ENCODE data around the gene PBX3. TPM values are rescaled to one million over a fixed set of nuclear protein-coding genes. Genes with fewer than 3 reads are reported as not detected.

Gene PBX3
- total and polyA plus RNA-seq, 3 donors from 2014 or later: 21.0 to 56.1 (median 48.0) TPM

DNA sequence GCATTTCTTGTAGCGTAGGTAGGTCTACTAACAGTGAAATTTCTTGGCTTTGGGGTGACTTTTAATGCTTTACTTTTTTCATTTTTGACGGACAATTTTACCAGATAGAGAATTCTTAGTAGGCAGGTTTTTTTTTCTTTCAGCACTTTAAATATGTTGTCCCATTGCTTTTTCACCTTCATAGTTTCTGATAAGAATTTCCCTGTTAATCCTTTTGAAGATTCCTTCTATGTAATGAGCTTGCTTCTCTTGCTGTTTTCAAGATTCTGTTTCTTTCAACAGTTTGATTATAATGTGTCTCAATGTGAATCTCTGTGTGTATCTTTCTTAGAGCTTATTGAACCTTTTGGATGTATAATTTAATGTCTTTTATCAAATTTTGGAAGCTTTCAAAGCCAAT lies 35.5 kb downstream of the PBX3 start:
- WGBS, 2 donors: 97 to 100% methylated on average over 2 of the region's 2 CpGs
- DNase-seq: no peak
- Histone ChIP-seq H3K9me3 (no peaks in the 10 kb centered on the region), H3K36me3 (ENCODE audit: low read depth, missing control alignments) (no peaks in the 10 kb centered on the region), H3K4me3 (no peak overlapping the region), H3K27ac (no peak overlapping the region), H3K27me3 (no peaks in the 10 kb centered on the region), H3K4me1 (no peaks in the 10 kb centered on the region)
- intact Hi-C loops (cut with DNase I; ENCODE audit: low total_unique reads): no loop called here
- TF ChIP-seq POLR2A (IDR thresholded peaks at IDR 0.05): no peak
- TF ChIP-seq, protein P1, sequence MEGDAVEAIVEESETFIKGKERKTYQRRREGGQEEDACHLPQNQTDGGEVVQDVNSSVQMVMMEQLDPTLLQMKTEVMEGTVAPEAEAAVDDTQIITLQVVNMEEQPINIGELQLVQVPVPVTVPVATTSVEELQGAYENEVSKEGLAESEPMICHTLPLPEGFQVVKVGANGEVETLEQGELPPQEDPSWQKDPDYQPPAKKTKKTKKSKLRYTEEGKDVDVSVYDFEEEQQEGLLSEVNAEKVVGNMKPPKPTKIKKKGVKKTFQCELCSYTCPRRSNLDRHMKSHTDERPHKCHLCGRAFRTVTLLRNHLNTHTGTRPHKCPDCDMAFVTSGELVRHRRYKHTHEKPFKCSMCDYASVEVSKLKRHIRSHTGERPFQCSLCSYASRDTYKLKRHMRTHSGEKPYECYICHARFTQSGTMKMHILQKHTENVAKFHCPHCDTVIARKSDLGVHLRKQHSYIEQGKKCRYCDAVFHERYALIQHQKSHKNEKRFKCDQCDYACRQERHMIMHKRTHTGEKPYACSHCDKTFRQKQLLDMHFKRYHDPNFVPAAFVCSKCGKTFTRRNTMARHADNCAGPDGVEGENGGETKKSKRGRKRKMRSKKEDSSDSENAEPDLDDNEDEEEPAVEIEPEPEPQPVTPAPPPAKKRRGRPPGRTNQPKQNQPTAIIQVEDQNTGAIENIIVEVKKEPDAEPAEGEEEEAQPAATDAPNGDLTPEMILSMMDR (IDR thresholded peaks at IDR 0.05): no peak

DNA sequence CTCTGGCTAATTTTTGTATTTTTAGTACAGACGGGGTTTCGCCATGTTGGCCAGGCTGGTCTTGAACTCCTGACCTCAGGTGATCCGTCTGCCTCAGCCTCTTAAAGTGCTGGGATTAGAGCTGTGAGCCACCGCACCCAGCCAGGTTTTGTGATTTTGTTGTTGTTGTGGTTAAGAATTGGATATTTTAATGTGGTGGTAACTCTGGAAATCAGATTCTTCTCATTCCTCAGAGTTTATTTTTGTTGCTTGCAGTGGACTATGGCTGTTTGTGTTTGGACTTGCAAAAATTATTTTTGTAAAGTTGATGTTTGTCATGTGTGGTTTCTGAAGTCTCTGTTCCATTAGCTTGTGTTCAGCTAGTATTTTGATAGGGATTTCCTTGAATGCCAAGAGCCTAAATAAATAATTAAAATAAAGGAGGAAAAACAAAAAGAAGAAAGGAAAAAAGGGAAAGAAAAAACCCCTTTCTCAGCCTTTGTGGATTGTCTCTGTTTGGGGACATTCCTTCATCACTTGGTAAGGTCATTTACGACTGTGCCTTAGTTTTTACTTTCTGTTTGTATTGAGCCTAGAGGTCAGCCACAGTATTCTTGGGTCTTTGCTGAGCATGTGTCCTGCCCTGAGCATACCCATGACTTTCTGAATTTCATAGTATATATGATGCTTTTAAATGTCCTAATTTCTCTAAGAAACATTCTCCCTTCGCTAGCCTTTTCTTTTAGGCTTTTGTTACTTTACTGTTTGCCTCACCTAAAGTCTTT lies 37.3 kb downstream of the PBX3 start:
- Histone ChIP-seq H3K4me1 (no peaks in the 10 kb centered on the region), H3K27ac (no peak overlapping the region), H3K4me3 (no peak overlapping the region), H3K27me3 (no peaks in the 10 kb centered on the region), H3K36me3 (ENCODE audit: low read depth, missing control alignments) (no peaks in the 10 kb centered on the region), H3K9me3 (no peaks in the 10 kb centered on the region)
- no peak for DNase-seq
- intact Hi-C loops (cut with DNase I; ENCODE audit: low total_unique reads): no loop called here
- WGBS, 2 donors: 77 to 78% methylated on average over 6 of the region's 6 CpGs
- TF ChIP-seq, protein P1 (IDR thresholded peaks at IDR 0.05): no peak

DNA sequence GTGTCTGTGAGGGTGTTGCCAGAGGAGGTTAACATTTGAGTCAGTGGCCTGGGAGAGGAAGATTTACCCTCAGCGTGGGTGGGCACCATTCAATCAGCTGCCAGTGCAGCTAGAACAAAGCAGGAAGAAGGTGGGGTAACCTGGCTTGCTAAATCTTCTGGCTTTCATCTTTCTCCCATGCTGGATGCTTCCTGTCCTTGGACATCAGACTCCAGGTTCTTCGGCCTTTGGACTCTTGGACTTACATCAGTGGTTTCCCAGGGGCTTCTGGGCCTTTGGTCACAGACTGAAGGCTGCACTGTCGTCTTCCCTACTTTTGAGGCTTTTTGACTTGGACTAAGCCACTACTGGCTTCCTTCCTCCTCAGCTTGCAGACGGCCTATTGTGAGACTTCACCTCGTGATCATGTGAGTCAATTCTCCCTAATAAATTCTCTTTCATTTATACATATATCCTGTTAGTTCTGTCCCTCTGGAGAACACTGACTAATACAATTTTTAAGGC lies 38.1 kb downstream of the PBX3 start:
- no peak for TF ChIP-seq POLR2A (IDR thresholded peaks at IDR 0.05)
- TF ChIP-seq, protein P1 (IDR thresholded peaks at IDR 0.05): no peak
- WGBS, 2 donors: 77 to 92% methylated on average over 4 to 5 of the region's 5 CpGs
- Histone ChIP-seq H3K36me3 (ENCODE audit: low read depth, missing control alignments) (no peaks in the 10 kb centered on the region), H3K27me3 (no peaks in the 10 kb centered on the region), H3K27ac (no peak overlapping the region), H3K4me3 (no peak overlapping the region), H3K4me1 (no peaks in the 10 kb centered on the region), H3K9me3 (no peaks in the 10 kb centered on the region)
- intact Hi-C loops (cut with DNase I; ENCODE audit: low total_unique reads): no loop called here
- no peak for DNase-seq

DNA sequence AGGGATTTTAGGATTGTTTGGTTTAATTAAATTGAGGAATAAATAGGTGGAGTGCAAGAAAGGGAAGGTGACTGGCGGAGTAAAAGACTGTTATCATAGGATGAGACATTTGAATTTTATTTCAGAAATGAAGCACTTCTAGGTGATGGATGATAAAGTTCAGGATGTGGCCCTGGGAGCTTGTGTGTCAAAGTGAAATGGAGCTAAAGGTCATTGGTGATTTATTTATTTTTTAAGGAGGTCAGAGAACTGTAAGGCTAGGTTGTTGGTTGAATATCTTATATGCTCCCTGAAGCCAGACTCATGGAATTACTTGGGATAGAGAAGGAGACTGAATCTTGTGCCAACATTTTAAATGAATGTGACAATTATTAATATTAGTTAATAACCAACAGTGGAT lies 40.5 kb downstream of the PBX3 start:
- no peak for DNase-seq
- Histone ChIP-seq H3K27me3 (no peaks in the 10 kb centered on the region), H3K36me3 (ENCODE audit: low read depth, missing control alignments) (no peaks in the 10 kb centered on the region), H3K4me3 (no peak overlapping the region), H3K4me1 (no peaks in the 10 kb centered on the region), H3K27ac (no peak overlapping the region), H3K9me3 (no peaks in the 10 kb centered on the region)
- no peak for TF ChIP-seq POLR2A (IDR thresholded peaks at IDR 0.05)
- TF ChIP-seq, protein P1 (IDR thresholded peaks at IDR 0.05): no peak
- WGBS, 2 donors: 96 to 97% methylated on average over 1 of the region's 1 CpG
- intact Hi-C loops (cut with DNase I; ENCODE audit: low total_unique reads): no loop called here

DNA sequence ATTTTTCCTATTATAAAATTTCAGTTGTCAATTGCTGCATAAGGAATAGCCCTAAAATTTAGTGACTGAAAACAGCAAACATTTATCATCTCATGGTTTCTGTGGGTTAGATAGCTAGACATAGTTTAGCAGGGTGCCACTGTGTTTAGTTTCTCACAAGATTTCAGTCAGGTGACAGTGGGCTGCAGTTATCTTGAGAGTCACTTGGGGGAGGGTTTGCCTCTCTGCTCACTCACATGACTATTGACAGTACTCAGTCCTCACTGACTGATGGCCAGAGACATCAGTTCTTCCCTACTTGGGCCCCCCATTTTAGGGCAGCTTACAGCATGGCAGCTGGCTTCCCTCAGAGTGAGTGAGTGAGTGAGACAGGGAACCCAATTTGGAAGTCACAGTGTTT lies 42.0 kb downstream of the PBX3 start:
- no peaks in the 10 kb centered on the region for H3K36me3 ChIP-seq (ENCODE audit: low read depth, missing control alignments)
- H3K9me3 ChIP-seq: no peaks in the 10 kb centered on the region
- intact Hi-C loops (cut with DNase I; ENCODE audit: low total_unique reads): no loop called here
- no peak for DNase-seq
- no peak overlapping the region for H3K27ac ChIP-seq
- H3K4me3 ChIP-seq: no peak overlapping the region
- H3K27me3 ChIP-seq: no peaks in the 10 kb centered on the region
- TF ChIP-seq, protein P1 (IDR thresholded peaks at IDR 0.05): no peak
- TF ChIP-seq POLR2A (IDR thresholded peaks at IDR 0.05): no peak
- H3K4me1 ChIP-seq: no peaks in the 10 kb centered on the region
